ENCODE measurements around the gene DOCK8.
"Not testable (repeated sequence)": the region's sequence is repeated elsewhere in the genome, so short reads cannot be mapped to it uniquely, and the experiment has no call there.

DOCK8 gene

DNA sequence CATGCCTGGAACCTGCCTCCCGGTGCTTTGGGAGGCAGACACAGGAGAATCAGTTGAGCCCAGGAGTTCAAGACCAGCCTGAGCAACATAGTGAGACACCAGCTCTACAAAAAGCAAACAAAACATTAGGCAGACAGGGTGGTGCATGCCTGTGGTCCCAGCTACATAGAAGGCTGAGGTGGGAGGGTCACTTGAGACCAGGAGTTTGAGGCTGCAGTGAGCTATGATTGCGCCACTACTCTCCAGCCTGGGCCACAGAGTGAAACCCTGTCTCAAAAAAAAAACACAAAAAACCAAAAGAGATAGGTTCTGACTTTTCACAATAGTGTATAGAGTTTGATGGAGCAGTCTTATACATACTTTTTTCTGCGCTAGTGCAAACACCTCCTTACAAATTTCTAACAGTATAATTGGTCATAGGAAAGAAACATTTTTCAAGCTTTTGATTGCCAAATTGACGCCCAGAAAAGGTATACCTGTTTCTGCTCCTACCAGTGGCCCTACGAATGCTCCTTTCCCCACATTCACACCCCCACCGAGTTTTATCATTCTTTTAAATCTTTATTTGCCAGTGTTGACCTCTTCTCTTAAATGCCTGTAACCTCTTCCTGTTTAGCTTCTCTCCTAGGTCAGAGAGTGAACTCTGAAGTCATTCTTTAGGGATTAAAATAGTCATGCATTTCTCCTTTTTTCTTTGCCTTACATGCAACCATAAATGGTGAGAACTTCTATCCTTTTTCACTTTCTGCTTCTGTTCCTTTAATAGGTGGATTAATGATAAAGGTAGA, 7.5 kb downstream of the DOCK8 start:
- Histone ChIP-seq H3K27ac (no peak overlapping the region), H3K4me3 (no peak overlapping the region)
- TF ChIP-seq, protein P1, sequence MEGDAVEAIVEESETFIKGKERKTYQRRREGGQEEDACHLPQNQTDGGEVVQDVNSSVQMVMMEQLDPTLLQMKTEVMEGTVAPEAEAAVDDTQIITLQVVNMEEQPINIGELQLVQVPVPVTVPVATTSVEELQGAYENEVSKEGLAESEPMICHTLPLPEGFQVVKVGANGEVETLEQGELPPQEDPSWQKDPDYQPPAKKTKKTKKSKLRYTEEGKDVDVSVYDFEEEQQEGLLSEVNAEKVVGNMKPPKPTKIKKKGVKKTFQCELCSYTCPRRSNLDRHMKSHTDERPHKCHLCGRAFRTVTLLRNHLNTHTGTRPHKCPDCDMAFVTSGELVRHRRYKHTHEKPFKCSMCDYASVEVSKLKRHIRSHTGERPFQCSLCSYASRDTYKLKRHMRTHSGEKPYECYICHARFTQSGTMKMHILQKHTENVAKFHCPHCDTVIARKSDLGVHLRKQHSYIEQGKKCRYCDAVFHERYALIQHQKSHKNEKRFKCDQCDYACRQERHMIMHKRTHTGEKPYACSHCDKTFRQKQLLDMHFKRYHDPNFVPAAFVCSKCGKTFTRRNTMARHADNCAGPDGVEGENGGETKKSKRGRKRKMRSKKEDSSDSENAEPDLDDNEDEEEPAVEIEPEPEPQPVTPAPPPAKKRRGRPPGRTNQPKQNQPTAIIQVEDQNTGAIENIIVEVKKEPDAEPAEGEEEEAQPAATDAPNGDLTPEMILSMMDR (IDR thresholded peaks at IDR 0.05) = no peak
- DNase-seq (ENCODE audit: low spot score) = no peak

DNA sequence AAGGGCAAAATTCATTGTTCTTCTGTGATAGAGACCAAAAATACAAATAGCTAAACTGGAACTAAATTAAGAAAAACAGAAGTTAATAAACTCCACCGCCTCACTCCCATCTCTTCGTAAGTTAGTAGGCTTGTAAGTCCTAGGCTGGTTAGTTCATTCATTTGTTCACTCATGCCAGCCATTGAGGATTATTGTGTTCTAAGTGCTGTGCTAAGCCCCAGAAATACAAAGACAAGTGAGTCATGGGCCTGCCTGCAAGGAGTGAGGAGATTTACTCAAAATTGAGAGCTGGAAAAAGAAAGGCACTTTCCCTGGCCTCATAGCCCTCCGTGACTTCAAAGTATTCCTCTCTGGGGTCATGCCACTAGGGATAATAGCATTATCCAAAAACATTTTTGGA, 8.5 kb downstream of the DOCK8 start:
- Histone ChIP-seq H3K27ac (peak overlapping the region in 1 of 2 donors; percentile 28), H3K4me3 (no peak overlapping the region)
- TF ChIP-seq, protein P1 (IDR thresholded peaks at IDR 0.05) = no peak
- DNase-seq (ENCODE audit: low spot score) = no peak

DNA sequence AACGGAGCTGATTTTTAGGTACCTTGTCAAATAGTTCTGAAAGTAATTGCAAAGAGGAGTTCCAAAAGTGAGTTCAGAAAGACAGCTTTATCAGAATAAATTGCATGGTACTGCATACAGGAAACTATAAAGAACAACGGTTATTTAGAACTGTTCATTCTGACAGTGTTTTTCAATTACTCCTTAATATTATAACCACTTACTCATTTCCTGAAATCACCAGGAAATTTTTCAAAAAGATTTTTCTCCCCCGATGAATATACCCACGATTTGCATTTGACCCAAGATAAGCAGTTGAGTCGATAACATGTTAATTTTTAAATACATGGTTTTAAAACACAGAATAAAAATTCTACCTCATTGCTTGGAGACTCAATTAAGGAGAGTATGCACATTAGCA, 9.4 kb downstream of the DOCK8 start:
- TF ChIP-seq, protein P1 (IDR thresholded peaks at IDR 0.05) = no peak
- no peak overlapping the region for H3K27ac ChIP-seq
- no peak overlapping the region for H3K4me3 ChIP-seq
- no peak for DNase-seq (ENCODE audit: low spot score)

DNA sequence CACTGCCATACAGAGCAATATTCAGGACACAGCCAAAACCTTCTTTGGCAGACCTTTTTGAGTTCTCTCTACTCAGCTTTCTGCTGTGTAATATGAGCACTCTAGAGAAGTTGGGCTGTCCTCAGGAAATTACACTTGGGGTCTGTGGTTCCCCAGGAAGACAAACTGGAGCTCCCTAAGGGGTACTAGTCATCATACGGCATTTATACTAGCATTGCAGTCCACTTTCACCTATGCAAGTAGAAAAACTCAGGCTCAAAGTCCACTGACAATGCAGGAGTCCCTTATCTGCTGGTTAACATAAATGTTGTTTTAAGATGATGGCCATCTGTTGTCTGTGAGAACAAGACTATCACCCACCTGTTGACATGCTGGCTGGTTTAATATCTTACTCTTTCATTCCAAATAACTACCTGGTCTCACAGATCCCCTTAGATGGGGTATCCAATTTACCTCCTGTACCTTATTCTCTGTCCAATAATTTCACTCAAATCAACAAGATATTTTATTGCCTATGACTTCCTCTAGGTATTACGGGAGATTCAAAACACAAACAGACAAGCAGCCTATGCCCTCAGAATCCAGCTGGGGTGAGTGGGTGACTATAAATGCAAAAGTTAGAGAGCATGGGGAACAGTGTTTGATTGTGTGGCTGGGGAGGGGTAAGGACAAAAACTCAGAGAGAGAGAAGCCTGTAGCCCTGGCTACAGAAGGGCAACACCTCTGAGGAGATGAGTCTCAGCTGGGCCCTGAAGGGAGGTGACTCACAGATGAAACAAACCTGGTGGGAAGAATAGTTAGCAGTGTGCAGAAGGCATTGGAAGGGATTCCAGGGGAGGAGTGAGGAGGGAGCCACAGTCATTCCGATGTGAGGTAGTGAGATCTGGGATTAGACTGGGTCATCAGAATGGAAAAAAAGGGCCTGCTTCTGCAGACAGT, 10.2 kb downstream of the DOCK8 start:
- TF ChIP-seq, protein P1 (IDR thresholded peaks at IDR 0.05) = no peak
- no peak for DNase-seq (ENCODE audit: low spot score)
- H3K4me3 ChIP-seq = no peak overlapping the region
- no peak overlapping the region for H3K27ac ChIP-seq

DNA sequence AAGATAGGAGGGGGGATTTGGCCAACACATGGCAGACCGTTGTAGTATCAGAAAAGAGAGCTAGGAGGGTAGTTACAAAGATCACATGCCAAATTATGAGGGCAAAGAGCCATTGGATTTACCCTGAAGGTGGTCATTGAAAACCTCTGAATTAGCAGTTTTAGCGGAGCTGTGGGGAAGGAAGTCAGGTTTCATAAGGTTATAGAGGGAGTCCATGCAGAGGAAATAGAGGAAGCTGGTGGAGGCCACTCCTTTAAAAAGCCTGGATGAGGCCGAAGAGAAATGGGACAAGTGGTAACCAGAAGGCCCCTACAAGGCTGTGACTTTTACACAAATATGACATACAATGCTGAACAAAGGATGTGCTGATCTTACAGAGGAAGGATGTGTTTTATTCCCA, 13.2 kb downstream of the DOCK8 start:
- no peak overlapping the region for H3K4me3 ChIP-seq
- no peak overlapping the region for H3K27ac ChIP-seq
- TF ChIP-seq, protein P1 (IDR thresholded peaks at IDR 0.05) = no peak
- DNase-seq (ENCODE audit: low spot score) = no peak

DNA sequence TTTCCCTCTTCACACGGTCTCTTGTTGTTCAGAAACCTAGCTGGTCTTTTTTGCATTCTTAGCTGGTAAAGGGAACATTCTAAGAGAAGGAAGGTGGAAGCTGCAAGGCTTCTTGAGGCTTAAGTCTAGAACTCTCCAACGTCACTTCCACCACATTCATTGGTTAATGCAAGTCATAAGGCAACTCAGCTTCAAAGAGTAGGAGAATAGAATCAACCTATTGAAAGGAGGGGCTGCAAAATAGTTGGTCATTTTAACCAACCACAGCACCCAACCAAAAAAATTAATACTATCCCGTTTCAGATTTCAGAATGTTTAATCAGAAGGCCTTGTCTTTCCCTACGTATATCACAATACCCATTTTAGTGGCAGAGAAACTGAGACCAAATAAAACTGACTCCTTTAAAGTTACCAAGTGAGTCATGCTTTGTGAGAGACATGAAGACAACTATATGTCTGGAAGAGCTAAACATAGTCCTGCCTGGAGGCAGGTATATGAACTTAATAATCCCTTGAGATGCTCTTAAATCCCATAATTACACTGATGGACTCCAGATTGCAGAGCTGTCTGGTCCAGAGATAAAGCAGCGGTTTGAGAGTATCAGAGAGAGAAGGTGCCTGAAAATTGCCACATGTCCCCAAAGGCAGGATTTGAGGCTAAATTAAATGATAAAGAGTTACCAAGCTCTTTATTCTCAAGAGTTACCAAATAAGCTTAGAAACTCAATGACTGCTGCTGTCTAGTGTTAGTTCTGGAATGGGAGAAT, 14.4 kb downstream of the DOCK8 start:
- TF ChIP-seq, protein P1 (IDR thresholded peaks at IDR 0.05) = no peak
- no peak overlapping the region for H3K27ac ChIP-seq
- no peak overlapping the region for H3K4me3 ChIP-seq
- DNase-seq (ENCODE audit: low spot score) = no peak

DNA sequence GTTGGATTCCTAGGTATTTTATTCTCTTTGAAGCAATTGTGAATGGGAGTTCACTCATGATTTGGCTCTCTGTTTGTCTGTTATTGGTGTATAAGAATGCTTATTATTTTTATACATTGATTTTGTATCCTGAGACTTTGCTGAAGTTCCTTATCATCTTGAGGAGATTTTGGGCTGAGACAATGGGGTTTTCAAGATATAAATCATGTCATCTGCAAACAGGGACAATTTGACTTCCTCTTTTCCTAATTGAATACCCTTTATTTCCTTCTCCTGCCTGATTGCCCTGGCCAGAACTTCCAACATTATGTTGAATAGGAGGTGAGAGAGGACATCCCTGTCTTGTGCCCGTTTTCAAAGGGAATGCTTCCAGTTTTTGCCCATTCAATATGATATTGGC, 17.0 kb downstream of the DOCK8 start:
- not testable (repeated sequence) for H3K4me3 ChIP-seq; H3K27ac ChIP-seq; DNase-seq (ENCODE audit: low spot score)

DNA sequence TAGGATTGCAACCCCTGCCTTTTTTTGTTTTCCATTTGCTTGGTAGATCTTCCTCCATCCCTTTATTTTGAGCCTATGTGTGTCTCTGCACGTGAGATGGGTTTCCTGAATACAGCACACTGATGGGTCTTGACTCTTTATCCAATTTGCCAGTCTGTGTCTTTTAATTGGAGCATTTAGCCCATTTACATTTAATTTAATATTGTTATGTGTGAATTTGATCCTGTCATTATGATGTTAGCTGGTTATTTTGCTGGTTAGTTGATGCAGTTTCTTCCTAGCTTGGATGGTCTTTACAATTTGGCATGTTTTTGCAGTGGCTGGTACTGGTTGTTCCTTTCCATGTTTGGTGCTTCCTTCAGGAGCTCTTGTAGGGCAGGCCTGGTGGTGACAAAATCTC, 19.0 kb downstream of the DOCK8 start:
- DNase-seq (ENCODE audit: low spot score); H3K27ac ChIP-seq; H3K4me3 ChIP-seq: not testable (repeated sequence)

Measured in coronary artery (tissue), 2 donors.